Neuronal stem cell (in vitro differentiated cells): ENCODE measurements around the gene SPDYA.

Source experiments
- DNase-seq: peaks from one replicate; pipeline ENCODE4 v3.0.0-alpha.2; 2013; ENCODE audit warnings: low spot score
- H2AFZ ChIP-seq: one replicate; pipeline ENCODE4 v1.6.1; 2013; ENCODE audit warnings: mild to moderate bottlenecking, low read length, inconsistent platforms
- H2AK5ac ChIP-seq: 2 replicates; pipeline ENCODE4 v1.6.1; 2013; ENCODE audit warnings: low read depth, mild to moderate bottlenecking, inconsistent platforms, low read length, moderate library complexity, mixed read lengths
- H2BK120ac ChIP-seq: 2 replicates; pipeline ENCODE4 v1.6.1; 2013; ENCODE audit warnings: low read depth, mild to moderate bottlenecking, inconsistent platforms, low read length, moderate library complexity, mixed read lengths
- H2BK12ac ChIP-seq: one replicate; pipeline ENCODE4 v1.6.1; 2013; ENCODE audit warnings: low read length, inconsistent platforms
- H2BK15ac ChIP-seq: 2 replicates; pipeline ENCODE4 v1.6.1; 2013; ENCODE audit warnings: mild to moderate bottlenecking, low read length, inconsistent platforms, mixed read lengths
- H2BK5ac ChIP-seq: one replicate; pipeline ENCODE4 v1.6.1; 2013; ENCODE audit warnings: inconsistent platforms, mild to moderate bottlenecking, low read length, moderate library complexity
- H3K14ac ChIP-seq: one replicate; pipeline ENCODE4 v1.6.1; 2013; ENCODE audit warnings: low read length, inconsistent platforms
- H3K18ac ChIP-seq: 2 replicates; pipeline ENCODE4 v1.6.1; 2013; ENCODE audit warnings: low read length, inconsistent platforms
- H3K23ac ChIP-seq: 2 replicates; pipeline ENCODE4 v1.6.1; 2013; ENCODE audit warnings: low read depth, mild to moderate bottlenecking, mixed read lengths, low read length, inconsistent platforms; ENCODE audit not compliant: poor library complexity
- H3K27ac ChIP-seq: replicated peaks from 3 replicates; pipeline ENCODE4 v1.5.1; 2013; ENCODE audit warnings: low read length, inconsistent platforms
- H3K27me3 ChIP-seq, 3 experiments: 2 replicates each; pipeline ENCODE4 v1.6.1; 2013; ENCODE audit warnings: low read length in 3 of 3, mild to moderate bottlenecking in 2 of 3, inconsistent platforms in 1 of 3, low read depth in 1 of 3, mixed read lengths in 1 of 3, moderate library complexity in 1 of 3; ENCODE audit not compliant: control insufficient read depth in 3 of 3, insufficient read depth in 3 of 3
- H3K36me3 ChIP-seq, 2 donors: replicated peaks in 1 of 2; 2 replicates each; pipeline ENCODE4 v1.6.1; 2013; ENCODE audit warnings: low read length in 2 of 2; ENCODE audit not compliant: control insufficient read depth in 2 of 2, insufficient read depth in 2 of 2
- H3K4ac ChIP-seq: 2 replicates; pipeline ENCODE4 v1.6.1; 2013; ENCODE audit warnings: inconsistent platforms, mild to moderate bottlenecking, low read length, moderate library complexity
- H3K4me1 ChIP-seq, 2 donors: 1 replicate in 1 of 2; 2 replicates in 1 of 2; pipeline ENCODE4 v1.6.1; 2013; ENCODE audit warnings: low read length in 2 of 2, low read depth in 1 of 2; ENCODE audit not compliant: control insufficient read depth in 2 of 2, insufficient read depth in 1 of 2
- H3K4me2 ChIP-seq: one replicate; pipeline ENCODE4 v1.6.1; 2013; ENCODE audit warnings: mild to moderate bottlenecking, low read length, inconsistent platforms; ENCODE audit not compliant: insufficient read depth, poor library complexity, severe bottlenecking
- H3K4me3 ChIP-seq, 2 donors: 2 replicates each; pipeline ENCODE4 v1.5.1; 2013; ENCODE audit warnings: low read length in 2 of 2, mild to moderate bottlenecking in 2 of 2, inconsistent platforms in 1 of 2, moderate library complexity in 1 of 2
- H3K79me1 ChIP-seq: one replicate; pipeline ENCODE4 v1.6.1; 2013; ENCODE audit warnings: low read depth, mild to moderate bottlenecking, inconsistent platforms, low read length, moderate library complexity
- H3K9ac ChIP-seq: one replicate; pipeline ENCODE4 v1.6.1; 2013; ENCODE audit warnings: mild to moderate bottlenecking, low read depth, low read length, inconsistent platforms; ENCODE audit not compliant: poor library complexity
- H3K9me3 ChIP-seq, 2 donors: replicated peaks in 1 of 2; 2 replicates each; pipeline versions ENCODE3 to v1.6.1; 2013; ENCODE audit warnings: low read length in 2 of 2, mild to moderate bottlenecking in 2 of 2, inconsistent platforms in 1 of 2, low read depth in 1 of 2, mixed read lengths in 1 of 2, moderate library complexity in 1 of 2; ENCODE audit not compliant: control insufficient read depth in 2 of 2, insufficient read depth in 1 of 2
- H4K8ac ChIP-seq: one replicate; pipeline ENCODE4 v1.6.1; 2013; ENCODE audit warnings: low read depth, mild to moderate bottlenecking, inconsistent platforms, low read length, moderate library complexity
- H4K91ac ChIP-seq: one replicate; pipeline ENCODE4 v1.6.1; 2013; ENCODE audit warnings: low read length, low read depth, mild to moderate bottlenecking, inconsistent platforms; ENCODE audit not compliant: poor library complexity
- WGBS, 2 donors: extraction: QIAGEN DNeasy Blood & Tissue Kit; methylation state at CpG; one replicate each; pipeline ENCODE4 v1.1.7; 2013; ENCODE audit warnings: missing lambda C conversion rate in 2 of 2, mixed read lengths in 1 of 2; ENCODE audit not compliant: insufficient read length in 2 of 2, insufficient replicate concordance in 1 of 2; ENCODE audit errors: extremely low coverage in 2 of 2; 5-methylcytosine and 5-hydroxymethylcytosine counted together

SPDYA gene

DNA sequence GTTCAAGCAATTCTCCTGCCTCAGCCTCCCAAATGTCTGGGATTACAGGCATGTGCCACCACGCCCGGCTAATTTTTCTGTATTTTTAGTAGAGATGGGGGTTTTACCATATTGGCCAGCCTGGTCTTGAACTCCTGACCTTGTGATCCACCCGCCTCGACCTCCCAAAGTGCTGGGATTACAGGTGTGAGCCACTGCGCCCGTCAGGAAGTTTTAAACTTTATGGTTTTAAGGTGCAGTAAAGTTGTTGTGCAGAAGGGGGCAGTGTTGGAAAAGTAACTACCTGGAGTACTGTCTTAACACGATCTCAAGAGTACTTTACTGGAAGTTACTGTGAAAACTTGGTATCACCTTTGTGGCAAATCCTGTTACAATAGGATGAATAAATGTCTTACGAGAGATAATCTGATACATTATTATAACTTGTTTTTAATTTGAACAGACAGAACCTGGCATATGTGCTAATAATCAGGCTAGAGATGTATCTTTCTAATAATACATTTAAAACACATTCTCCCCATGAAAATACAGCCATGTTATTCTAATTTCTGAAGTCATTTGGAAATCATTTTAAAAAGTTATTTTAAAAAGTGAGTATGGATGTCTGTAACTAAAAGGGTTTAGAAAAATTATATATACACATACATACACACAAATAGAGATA is 10.8 kb downstream of the SPDYA start:
- H2BK5ac ChIP-seq, result no peak overlapping the region
- no peaks in the 10 kb centered on the region for H3K27me3 ChIP-seq
- no peaks in the 10 kb centered on the region for H3K9me3 ChIP-seq
- H2BK12ac ChIP-seq, result no peak overlapping the region
- no peak overlapping the region for H4K91ac ChIP-seq
- no peak overlapping the region for H2BK15ac ChIP-seq
- H2BK120ac ChIP-seq, result no peak overlapping the region
- no peaks in the 10 kb centered on the region for H3K4me1 ChIP-seq
- no peak overlapping the region for H3K9ac ChIP-seq
- H3K4ac ChIP-seq, result no peak overlapping the region
- H4K8ac ChIP-seq, result no peak overlapping the region
- no peak overlapping the region for H3K27ac ChIP-seq
- H3K4me2 ChIP-seq, result no peak overlapping the region
- H3K14ac ChIP-seq, result no peak overlapping the region
- H3K36me3 ChIP-seq, result no peaks in the 10 kb centered on the region
- H3K79me1 ChIP-seq, result no peaks in the 10 kb centered on the region
- no peak overlapping the region for H3K4me3 ChIP-seq
- no peak overlapping the region for H2AK5ac ChIP-seq
- no peak overlapping the region for H2AFZ ChIP-seq
- H3K23ac ChIP-seq, result no peak overlapping the region
- DNase-seq, result peak; percentile 47
- WGBS, 2 donors, result no CpG with 5 or more reads among the region's 8 CpGs
- H3K18ac ChIP-seq, result no peak overlapping the region

DNA sequence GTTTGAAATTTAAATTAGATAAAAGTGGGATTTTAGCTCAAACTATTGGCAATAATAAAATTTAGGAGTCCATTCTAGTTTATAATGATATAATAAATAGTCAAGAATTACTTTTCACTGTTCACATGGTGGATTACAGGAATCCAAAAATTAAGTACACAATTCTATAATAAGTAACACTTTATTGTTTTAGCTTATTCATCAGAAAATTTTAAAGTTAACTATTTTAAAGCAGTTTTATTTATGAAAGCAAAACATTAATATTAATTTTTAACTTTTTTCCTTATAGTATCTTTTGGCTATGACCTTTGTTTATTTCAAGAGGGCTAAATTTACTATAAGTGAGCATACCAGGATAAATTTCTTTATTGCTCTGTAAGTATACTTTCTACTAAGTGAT is 11.4 kb downstream of the SPDYA start:
- Histone ChIP-seq H3K9ac (no peak overlapping the region), H4K91ac (no peak overlapping the region), H3K4me2 (no peak overlapping the region), H2BK15ac (no peak overlapping the region), H2BK120ac (no peak overlapping the region), H2BK12ac (no peak overlapping the region), H3K14ac (no peak overlapping the region), H4K8ac (no peak overlapping the region), H3K9me3 (no peaks in the 10 kb centered on the region), H3K23ac (no peak overlapping the region), H3K27me3 (no peaks in the 10 kb centered on the region), H3K18ac (no peak overlapping the region), H2AFZ (no peak overlapping the region), H2BK5ac (no peak overlapping the region), H3K4ac (no peak overlapping the region), H3K4me3 (no peak overlapping the region), H3K36me3 (no peaks in the 10 kb centered on the region), H3K79me1 (no peaks in the 10 kb centered on the region), H3K27ac (no peak overlapping the region), H3K4me1 (no peaks in the 10 kb centered on the region), H2AK5ac (no peak overlapping the region)
- no peak for DNase-seq

DNA sequence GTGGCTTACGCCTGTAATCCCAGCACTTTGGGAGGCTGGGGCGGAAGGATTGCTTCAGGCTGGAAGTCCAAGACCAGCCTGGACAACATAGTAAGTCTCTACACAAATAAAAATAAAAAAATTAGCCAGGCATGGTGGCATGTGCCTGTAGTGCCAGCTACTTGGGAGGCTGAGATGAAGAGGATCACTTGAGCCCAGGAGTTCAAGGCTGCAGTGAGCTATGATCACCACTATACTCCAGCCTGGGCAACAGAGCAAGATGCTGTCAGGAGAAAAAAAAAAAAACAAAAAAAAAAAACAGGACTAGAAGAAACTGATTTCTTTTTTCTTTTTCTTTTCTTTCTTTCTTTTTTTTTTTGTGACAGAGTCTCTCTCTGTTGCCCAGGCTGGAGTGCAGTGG is 13.6 kb downstream of the SPDYA start:
- no CpG with 5 or more reads among the region's 2 CpGs for whole genome bisulfite sequencing, 2 donors

GRCh38 chr2:28824870-28825269 is 14.2 kb downstream of the SPDYA start:
- Histone ChIP-seq H3K36me3 (no peaks in the 10 kb centered on the region), H3K9me3 (no peaks in the 10 kb centered on the region), H4K8ac (no peak overlapping the region), H3K23ac (no peak overlapping the region), H2BK5ac (no peak overlapping the region), H3K14ac (no peak overlapping the region), H3K9ac (no peak overlapping the region), H3K4me2 (no peak overlapping the region), H2BK15ac (no peak overlapping the region), H2AK5ac (no peak overlapping the region), H3K18ac (no peak overlapping the region), H3K79me1 (no peaks in the 10 kb centered on the region), H3K27ac (no peak overlapping the region), H3K4me1 (no peaks in the 10 kb centered on the region), H2BK12ac (no peak overlapping the region), H3K4me3 (no peak overlapping the region), H2AFZ (no peak overlapping the region), H3K4ac (no peak overlapping the region), H2BK120ac (no peak overlapping the region), H3K27me3 (no peaks in the 10 kb centered on the region), H4K91ac (no peak overlapping the region)
- DNase-seq, result no peak

More for the DNA sequence above, 13.6 kb downstream of the SPDYA start:
- Histone ChIP-seq H3K27ac (no peak overlapping the region), H2BK5ac (no peak overlapping the region), H2AK5ac (no peak overlapping the region), H4K8ac (no peak overlapping the region), H2AFZ (no peak overlapping the region), H3K4ac (no peak overlapping the region), H4K91ac (no peak overlapping the region), H3K18ac (no peak overlapping the region), H3K4me2 (no peak overlapping the region), H2BK15ac (no peak overlapping the region), H3K36me3 (no peaks in the 10 kb centered on the region), H2BK12ac (no peak overlapping the region), H2BK120ac (no peak overlapping the region), H3K79me1 (no peaks in the 10 kb centered on the region), H3K9ac (no peak overlapping the region), H3K4me1 (no peaks in the 10 kb centered on the region), H3K23ac (no peak overlapping the region), H3K14ac (no peak overlapping the region), H3K27me3 (no peaks in the 10 kb centered on the region), H3K9me3 (no peaks in the 10 kb centered on the region), H3K4me3 (no peak overlapping the region)
- DNase-seq, result no peak
